ENCODE measurements around the gene TMEM174.

DNA sequence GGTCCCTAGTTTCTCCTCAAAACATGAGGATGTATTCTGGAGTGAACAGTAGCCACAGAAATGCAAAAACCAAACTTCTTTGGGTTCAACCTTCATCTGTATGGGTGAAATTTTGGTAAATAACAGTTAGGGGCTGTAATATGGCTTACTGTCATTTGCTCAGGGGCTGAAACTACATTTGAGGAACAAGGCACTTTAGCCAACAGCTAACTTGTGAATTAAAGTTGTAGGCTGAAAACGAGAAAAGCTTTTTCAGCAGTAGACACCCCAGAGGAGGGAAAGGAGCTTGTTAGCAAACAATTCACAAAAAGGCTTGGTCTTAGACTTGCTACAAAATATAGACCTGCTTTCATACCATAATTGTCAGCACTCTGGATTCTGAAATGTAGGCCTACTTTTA lies 46.0 kb upstream of the TMEM174 start:
- TF ChIP-seq CTCF (conservative IDR thresholded peaks at IDR 0.05; ENCODE audit: low read length): no peak
- TF ChIP-seq EZH2phosphoT487 (IDR thresholded peaks at IDR 0.05; ENCODE audit: borderline replicate concordance, low read depth, low read length): no peak

Measured in OCI-LY7 (cell line).